Uterine smooth muscle cell (primary cell): ENCODE results near the gene PRKCH. TPM values are rescaled to one million over a fixed set of nuclear protein-coding genes. Genes with fewer than 3 reads are reported as not detected.

Experiments
- total RNA-seq: library from RNA; depleted of rRNA; stranded (reverse); fragments of >200 nt; gene quantifications from 2 replicates; pipeline ENCODE4 v1.2.3, GENCODE V29; 2014

PRKCH gene
- total RNA-seq = 0.55 and 1.5 TPM in 2 replicates

GRCh38 chr14:61321385-61322010 lies at the start of gene PRKCH:
PRKCH (plus strand) TSS chr14:61321579; CDS start chr14:61322102, 523 bp downstream.

DNA sequence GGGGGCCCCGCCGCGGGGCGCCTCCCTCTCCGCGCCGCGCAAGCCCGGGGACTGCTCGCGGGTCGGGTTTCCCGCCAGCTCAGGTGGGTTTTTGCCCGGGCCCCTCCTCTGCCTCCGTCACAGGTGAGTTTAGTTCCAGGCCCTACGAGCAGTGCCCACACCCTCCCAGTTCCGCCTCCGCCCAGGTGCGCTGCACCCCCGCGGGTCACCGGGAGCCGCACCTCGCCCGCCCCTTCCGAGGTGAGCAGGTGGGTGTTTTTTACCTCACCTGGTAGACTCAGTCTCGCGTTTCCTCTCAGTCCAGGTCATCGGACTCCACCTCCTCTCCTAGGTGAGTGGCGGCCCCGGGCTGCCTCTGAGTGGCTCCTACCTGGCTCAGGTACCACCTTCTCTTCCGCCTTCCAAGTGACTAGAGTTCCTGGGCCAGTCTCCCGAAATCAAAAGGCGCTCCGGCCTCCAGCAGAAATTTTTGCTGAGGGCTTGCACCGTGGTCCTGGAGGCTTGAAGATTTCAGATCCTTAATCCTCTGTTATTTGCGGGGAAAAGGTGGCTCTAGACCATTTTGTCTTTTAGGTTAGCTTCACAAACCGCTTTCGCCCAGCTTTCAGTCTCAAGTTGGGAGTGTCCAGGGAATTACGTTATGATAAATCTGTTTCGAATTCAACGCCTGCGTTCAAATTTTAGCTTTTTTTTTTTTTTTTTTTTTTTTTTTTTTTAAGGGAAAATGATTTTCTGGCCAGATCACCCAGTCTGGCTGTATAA lies 40.0 kb upstream of the PRKCH start, which contains the start of gene TMEM30B:
TMEM30B (minus strand) TSS at position 153 of the 762 bp plus-strand sequence. CDS start 191 bp downstream, outside the sequence.

Other genes starting within 250 kb of the PRKCH start
- gene TMEM30B, start 40.2 kb upstream of the PRKCH start, total RNA-seq = 0.11 and 0.12 TPM in 2 replicates